DMS79 (cell line): Measurements from ENCODE around the gene GNRHR.
A peak's percentile ranks its signal among the peaks of the same experiment; 100 is the strongest.
"Not testable (repeated sequence)": the region's sequence is repeated elsewhere in the genome, so short reads cannot be mapped to it uniquely, and the experiment has no call there.

Source experiments
- DNase-seq: peaks from one replicate; lab custom pipeline; 2025; lab: John Stamatoyannopoulos, UW

GNRHR gene

GRCh38 chr4:67727124-67727850 is 26.9 kb downstream of the GNRHR start:
- no peak for DNase-seq

GRCh38 chr4:67725981-67726380 is 28.2 kb downstream of the GNRHR start:
- DNase-seq: no peak

- no peak for DNase-seq
These were observed 29.1 kb downstream of the GNRHR start for GRCh38 chr4:67725132-67725531.

GRCh38 chr4:67723949-67724348 is 30.2 kb downstream of the GNRHR start:
- DNase-seq: no peak

- DNase-seq: no peak
These were observed 30.8 kb downstream of the GNRHR start for GRCh38 chr4:67723341-67723740.

- DNase-seq: no peak
These were observed 32.2 kb downstream of the GNRHR start for GRCh38 chr4:67721770-67722597.

GRCh38 chr4:67721315-67721769 is 32.8 kb downstream of the GNRHR start:
- no peak for DNase-seq

- no peak for DNase-seq
These were observed 34.1 kb downstream of the GNRHR start for GRCh38 chr4:67719953-67720617.

GRCh38 chr4:67718848-67719247 is 35.3 kb downstream of the GNRHR start:
- DNase-seq: no peak

GRCh38 chr4:67717586-67717985 is 36.6 kb downstream of the GNRHR start:
- DNase-seq: no peak

GRCh38 chr4:67714955-67715354 is 39.2 kb downstream of the GNRHR start:
- DNase-seq: no peak

GRCh38 chr4:67714248-67714583 is 40.0 kb downstream of the GNRHR start:
- DNase-seq: no peak

- DNase-seq: no peak
These were observed 40.5 kb downstream of the GNRHR start for GRCh38 chr4:67713529-67714247.

GRCh38 chr4:67712650-67713528 is 41.3 kb downstream of the GNRHR start:
- DNase-seq: no peak

- no peak for DNase-seq
These were observed 42.1 kb downstream of the GNRHR start for GRCh38 chr4:67712000-67712625.

GRCh38 chr4:67706682-67707081 is 47.5 kb downstream of the GNRHR start:
- not testable (repeated sequence) for DNase-seq

GRCh38 chr4:67704843-67705242 is 49.3 kb downstream of the GNRHR start:
- DNase-seq: no peak

- no peak for DNase-seq
These were observed 52.0 kb downstream of the GNRHR start for GRCh38 chr4:67702166-67702565.

GRCh38 chr4:67701517-67701850 is 52.7 kb downstream of the GNRHR start:
- no peak for DNase-seq

GRCh38 chr4:67700738-67701516 is 53.3 kb downstream of the GNRHR start, which contains the start of gene UBA6:
Gene UBA6 (minus strand): TSS chr4:67701155. CDS start chr4:67701119, 36 bp downstream.
- peak; percentile 88 for DNase-seq
